ENCODE measurements around the gene FUBP3. TPM values are rescaled to one million over a fixed set of nuclear protein-coding genes. Genes with fewer than 3 reads are reported as not detected.
A peak's percentile ranks its signal among the peaks of the same experiment; 100 is the strongest.
"Not testable (repeated sequence)": the region's sequence is repeated elsewhere in the genome, so short reads cannot be mapped to it uniquely, and the experiment has no call there.

FUBP3 gene
- total RNA-seq, 1 experiment from 2014 or later, result 62.7 TPM

GRCh38 chr9:130681769-130682420 lies 102.5 kb downstream of the FUBP3 start:
- DNase-seq (ENCODE audit: low spot score), result peak; percentile 29

- peak; percentile 90 for DNase-seq (ENCODE audit: low spot score)
Observed at GRCh38 chr9:130682421-130683121, 103.2 kb downstream of the FUBP3 start.

- DNase-seq (ENCODE audit: low spot score), result no peak
Observed at GRCh38 chr9:130685104-130685503, 105.7 kb downstream of the FUBP3 start.

- DNase-seq (ENCODE audit: low spot score), result not testable (repeated sequence)
Observed at GRCh38 chr9:130685945-130686344, 106.6 kb downstream of the FUBP3 start.

GRCh38 chr9:130687615-130688014 lies 108.2 kb downstream of the FUBP3 start:
- no peak for DNase-seq (ENCODE audit: low spot score)

Small RNAs within 50 kb of the gene (small RNA-seq; reads per million reads assigned to genes)
- gene MIR6856, result not detected

Other genes with a start within 250 kb of the FUBP3 start
- gene ASS1, start 134.6 kb upstream of the FUBP3 start, total RNA-seq (2014; rRNA removed; shearing (Covaris generic)), result 32.8 and 33.5 TPM in 2 replicates
- gene PRDM12, start 85.0 kb downstream of the FUBP3 start, total RNA-seq (2014; rRNA removed; shearing (Covaris generic)), result not detected in 2 replicates
- gene EXOSC2, start 114.2 kb downstream of the FUBP3 start, total RNA-seq (2014; rRNA removed; shearing (Covaris generic)), result 26.5 and 29.7 TPM in 2 replicates